NCI-H1105 (cell line): ENCODE results near the gene PTH2.
"Not testable (repeated sequence)": the region's sequence is repeated elsewhere in the genome, so short reads cannot be mapped to it uniquely, and the experiment has no call there.

Source experiments
- DNase-seq: peaks from one replicate; lab custom pipeline; 2025; lab: John Stamatoyannopoulos, UW

Gene PTH2

DNA sequence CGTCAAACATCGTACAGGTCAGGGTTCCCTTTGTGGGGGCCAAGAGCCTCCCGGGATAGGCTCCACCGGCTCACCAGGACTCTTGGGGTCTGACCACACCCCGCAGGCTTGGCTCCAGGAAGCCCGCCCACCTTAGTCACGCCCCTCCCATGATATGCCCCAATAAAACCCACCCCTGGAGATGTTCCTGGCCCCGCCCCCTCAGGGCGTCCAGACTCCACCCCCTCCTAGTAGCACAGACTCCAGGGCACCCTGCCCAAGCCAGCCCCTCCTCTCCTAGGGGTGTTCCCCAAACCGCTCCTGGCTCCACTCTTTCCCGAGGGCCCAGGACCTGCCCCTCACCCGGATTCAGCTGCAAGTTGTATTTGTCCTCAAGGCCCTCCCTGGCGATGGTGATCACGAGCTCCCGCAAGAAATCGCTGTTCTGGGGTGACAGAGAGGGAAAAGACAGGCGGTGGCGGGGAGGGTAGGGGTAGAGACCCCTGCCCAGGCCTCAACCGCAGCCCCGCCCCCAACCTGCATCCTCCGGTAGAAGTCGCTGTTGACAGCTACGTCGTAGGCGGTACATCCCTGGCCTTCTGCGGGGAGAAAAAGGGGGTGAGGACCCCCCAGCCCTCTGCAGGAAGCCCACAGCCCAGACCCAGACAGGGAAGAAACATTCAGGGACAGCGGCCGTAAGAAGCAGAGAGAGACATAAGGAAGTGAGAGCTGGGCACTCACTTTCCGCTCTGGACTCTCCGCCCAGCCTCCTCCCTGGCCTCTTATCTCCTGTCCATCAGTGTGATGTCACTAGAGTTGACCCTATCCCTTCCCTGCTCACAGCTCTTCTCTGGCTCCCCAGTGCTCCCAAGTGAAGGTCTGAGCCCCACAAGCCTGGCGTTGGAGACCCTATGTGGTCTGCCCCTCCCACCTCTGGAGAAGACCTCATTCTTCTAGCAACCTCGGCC lies 24.5 kb upstream of the PTH2 start:
- DNase-seq = no peak

DNA sequence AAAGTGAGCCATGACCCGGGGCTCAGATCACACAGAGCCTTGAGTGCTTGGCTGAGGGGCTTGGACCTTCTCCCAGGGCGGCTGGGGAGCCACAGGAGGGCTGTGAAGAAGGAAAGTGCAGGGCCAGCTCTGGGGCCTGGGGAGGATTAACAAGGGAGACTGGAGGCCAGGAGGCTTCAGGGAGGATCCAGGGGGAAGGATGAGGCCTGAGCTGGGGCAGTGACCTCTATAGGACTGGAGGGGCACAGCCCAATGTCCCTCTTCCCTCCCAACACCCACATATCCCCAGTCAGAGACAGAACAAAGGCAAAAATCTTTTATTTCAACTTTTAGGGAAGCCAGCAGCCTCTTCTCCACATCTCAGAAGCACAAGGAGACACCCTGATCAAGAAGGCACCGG lies 22.8 kb upstream of the PTH2 start:
- no peak for DNase-seq

DNA sequence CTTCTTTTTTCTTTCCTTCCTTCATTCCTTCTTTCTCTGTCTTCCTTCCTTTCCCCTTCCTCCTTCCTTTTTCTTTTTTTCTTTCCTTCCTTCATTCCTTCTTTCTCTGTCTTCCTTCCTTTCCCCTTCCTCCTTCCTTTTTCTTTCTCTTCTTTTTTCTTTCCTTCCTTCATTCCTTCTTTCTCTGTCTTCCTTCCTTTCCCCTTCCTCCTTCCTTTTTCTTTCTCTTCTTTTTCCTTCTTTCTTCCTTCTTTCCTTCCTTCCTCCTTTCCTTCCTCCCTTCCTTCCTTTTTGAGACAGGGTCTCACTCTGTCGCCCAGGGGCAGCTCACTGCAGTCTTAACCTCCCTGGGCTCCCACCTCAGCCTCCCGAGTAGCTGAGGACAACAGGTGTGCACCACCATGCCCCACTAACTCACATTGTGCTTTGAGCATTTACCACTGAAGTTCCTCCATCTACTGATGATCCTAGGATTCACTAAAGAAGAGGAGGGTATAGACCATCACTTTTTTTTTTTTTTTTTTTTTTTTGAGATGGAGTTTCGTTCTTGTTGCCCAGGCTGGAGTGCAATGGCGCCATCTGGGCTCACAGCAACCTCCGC lies 21.0 kb upstream of the PTH2 start:
- DNase-seq = not testable (repeated sequence)

DNA sequence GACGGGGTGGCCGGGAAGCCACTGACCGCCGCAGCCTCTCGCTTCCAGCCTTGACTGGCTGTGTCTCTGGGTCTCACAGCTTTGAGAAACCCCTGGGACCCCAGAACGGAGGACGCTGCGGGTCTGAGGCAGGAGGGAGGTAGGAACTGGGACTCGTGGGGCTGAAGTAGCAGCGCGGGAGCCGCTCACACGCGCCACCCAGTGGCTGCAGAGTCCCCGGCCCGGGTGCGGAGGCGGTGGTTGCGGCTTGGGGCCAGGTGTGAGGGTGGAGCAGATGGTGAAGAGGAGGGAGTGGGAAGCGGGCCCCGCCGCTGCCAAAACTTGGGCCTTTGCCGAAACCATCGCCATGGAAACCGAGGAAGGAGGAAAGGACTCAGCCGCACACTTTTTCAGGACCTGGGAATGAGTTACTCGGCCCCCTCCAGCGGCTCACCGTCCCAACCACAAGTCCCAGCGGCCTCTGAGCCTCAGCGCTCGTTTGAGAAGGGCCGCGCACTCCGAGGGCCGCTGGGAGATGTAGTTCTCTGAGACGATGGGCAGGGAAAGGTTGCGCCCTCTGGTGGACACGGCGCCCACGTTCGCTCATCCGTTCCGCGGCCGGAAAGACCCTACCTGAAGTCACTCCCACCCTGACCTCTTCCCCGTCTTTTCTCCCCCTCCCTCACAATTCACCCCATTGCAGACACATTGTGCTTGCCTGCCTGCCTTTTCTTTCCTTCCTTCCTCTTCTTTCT lies 20.3 kb upstream of the PTH2 start:
- DNase-seq = peak; percentile 97

DNA sequence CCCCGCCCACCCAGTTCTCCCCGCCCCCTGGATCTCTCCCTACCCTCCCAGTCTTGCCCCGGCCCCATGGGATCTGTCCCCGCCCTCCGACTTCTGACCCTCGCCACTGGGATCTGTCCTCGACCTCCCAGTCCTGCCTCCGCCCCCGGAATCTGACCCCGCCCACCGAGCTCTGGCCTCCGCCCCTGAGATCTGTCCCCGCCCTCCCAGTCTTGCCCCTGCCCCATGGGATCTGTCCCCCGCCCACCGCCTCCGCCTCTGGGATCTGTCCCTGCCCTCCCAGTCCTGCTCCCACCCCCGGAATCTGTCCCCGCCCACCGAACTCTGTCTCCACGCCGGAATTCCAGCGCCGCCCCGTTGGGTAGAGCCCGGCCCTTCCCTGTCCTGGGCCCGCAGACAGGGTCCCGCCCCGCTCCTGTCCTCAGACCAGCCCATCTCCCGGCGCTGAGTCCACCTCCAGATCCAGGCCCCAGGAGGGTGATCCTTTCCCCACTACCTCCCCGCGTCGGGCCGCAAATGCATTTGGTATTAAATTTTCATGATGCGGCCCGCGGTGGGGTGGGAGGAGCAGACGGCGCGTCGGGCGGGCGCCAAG lies 19.6 kb upstream of the PTH2 start:
- peak; percentile 81 for DNase-seq

DNA sequence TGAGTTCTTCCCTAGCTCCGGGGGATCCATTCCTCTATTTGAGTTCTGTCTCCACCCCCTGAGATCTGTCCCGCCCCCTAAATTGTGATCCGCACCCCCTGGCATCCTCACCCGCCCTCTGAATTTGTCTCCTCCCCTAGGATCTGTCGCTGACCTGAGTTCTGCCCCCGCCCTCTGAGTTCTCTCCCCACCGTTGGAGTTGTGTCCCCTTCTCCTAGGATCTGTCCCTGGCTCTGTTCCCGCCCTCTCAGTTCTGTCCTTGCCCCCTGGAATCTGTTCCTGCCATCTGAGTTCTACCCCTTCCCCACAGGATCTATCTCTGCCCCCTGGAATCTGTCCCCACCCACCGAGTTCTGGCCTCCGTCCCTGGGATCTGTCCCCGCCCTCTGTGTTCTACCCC lies 19.1 kb upstream of the PTH2 start:
- DNase-seq = no peak

DNA sequence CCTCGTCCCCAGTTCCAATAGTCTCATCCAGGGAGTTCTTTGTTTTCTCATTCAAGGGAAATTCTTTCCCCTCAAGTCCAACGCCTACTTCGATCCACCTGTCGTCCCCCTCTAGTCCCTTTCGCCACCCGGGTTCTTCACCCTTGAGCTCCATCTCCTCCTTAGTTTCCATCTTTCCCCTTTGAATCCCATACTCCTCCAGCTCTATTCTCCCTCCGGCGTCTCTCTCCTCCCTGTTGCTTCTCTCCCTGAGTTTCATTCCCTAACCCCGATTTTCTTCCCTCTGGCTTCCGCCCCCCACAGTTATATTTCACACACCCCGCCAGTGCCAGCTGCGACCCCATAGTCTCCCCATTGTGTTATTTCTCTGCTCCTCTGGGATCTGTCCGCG lies 18.7 kb upstream of the PTH2 start:
- DNase-seq = no peak

DNA sequence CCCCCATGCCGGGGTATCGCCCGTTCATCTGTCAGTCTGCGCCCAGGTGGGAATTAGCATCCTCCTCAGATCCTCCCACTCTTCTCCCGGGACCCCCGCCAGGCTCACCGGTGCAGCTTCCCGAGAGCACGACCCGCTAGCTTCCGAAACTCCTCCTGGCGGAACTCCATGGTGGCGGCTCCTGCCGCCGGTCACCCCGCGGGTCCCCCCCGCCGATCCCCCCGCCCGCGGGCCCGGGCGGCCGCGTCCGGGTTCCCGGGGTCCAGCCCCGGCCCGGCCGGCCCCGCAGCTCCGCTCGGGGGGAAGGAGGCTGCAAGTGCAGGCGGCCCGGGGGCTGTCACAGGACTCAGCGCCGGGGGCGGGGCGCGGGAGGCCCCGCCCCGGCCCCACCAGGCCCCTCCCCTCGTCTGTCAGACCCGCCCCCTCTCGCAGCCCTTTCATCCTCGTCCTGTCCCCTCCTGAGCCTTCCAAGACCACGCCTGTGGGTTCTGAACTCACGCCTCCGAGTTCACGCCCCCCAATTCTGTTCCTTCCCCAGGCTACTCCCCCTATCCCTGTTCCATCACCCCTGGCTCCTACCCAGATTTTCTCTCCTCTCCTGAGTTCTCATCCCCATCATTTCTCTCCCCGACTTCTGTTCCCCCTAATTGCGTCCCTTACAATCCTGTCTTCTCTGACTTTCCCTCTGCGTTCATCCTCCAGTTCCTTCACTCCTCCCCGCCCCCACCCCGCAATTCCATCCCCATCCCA lies 18.1 kb upstream of the PTH2 start, which contains the start of gene SLC17A7:
Gene SLC17A7, minus strand, starts transcription at position 318 of the 750 bp plus-strand sequence. Its CDS starts 148 bp downstream, at position 170.
- peak; percentile 12 for DNase-seq

DNA sequence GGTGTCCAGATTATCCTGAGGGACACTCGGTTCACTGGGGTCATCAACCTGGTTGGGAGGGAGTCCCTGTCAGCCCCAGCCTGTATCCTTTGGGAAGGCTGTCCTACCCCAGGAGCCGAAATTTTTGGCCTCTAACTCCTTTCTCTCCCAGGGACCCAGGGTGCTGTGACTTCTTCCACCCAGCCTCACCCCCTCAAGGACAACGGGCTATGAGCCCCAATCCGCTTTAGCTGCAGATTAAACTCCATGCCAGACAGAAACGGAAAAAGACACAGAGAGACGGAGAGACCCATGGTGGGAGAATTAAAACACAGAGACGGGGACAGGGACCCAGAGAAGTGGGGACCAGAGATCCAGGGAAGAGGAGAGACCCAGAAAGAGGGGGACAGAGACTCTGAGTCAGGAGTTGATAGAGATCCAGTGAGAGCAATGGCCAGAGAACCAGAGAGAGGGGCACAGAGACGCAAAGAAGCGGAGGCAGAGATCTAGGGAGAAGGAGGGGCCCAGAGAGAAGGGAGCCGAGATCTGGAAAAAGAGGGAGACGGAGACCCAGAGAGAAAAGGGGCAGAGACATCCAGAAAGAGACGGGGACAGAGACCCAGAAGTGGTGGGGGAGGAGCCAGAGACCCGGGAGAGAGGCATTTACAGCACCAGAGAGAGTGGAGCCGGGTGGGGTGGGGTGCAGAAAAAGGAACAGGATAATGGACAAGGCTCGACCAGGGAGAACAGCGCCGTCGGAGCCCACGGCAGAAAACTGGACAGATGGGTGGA lies 17.4 kb upstream of the PTH2 start:
- no peak for DNase-seq

DNA sequence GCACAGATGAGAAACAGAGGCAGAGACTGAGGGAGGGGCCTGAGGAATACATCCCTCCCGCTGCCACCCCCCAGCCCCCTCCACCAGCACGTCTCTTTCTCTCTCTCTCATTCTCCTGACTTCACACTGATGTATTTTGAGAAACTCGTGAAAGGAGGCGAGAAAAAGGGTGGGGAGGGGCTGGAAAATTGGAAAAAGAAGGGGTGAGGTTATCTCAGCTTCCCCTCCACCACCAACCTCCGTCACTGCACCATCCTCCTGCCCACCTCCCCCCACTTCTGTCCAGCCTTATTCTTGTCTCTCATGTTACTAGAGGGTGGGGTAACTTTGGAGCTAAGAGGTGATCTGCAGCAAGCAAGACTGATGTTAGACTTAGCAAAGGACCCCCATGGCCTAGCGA lies 16.6 kb upstream of the PTH2 start:
- no peak for DNase-seq

DNA sequence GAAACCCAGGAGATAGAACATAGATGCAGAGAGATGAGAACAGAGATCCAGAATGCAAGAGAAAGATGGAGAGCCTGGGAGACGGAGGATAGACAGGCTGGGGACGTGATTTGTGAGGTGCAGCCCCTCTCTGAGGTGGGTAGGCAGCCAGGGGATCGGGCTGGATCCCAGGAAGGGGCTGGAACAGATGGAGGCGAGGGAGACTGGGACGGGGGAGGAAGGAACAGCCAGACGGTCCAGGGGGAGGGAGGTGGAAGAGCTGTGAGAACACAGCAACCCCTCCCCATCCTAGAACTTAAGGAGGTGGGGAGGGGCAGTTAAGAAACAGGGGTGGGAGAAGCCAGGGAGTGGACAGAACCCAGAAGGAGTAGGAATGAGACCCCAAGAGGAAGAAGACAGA lies 15.0 kb upstream of the PTH2 start:
- no peak for DNase-seq

DNA sequence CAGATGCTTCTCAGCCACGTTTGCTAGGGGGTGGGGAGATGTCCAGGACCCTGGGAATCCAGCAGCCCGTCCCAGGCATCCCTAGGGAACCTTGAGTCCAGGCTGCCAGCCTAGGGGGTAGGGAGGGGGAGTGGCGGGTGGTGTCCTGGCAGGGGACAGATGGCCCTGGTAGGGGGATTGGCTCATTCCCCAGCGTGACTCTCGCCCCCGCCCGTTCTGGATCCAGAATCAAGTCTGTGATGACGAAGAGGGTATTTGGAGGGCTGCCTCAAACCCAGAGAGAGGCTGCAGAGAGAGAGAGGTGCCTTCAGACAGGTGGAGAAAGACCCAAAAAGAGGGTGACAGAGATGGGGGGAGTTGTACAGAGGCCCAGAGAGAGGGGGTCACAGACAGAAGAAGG lies 14.0 kb upstream of the PTH2 start:
- no peak for DNase-seq

DNA sequence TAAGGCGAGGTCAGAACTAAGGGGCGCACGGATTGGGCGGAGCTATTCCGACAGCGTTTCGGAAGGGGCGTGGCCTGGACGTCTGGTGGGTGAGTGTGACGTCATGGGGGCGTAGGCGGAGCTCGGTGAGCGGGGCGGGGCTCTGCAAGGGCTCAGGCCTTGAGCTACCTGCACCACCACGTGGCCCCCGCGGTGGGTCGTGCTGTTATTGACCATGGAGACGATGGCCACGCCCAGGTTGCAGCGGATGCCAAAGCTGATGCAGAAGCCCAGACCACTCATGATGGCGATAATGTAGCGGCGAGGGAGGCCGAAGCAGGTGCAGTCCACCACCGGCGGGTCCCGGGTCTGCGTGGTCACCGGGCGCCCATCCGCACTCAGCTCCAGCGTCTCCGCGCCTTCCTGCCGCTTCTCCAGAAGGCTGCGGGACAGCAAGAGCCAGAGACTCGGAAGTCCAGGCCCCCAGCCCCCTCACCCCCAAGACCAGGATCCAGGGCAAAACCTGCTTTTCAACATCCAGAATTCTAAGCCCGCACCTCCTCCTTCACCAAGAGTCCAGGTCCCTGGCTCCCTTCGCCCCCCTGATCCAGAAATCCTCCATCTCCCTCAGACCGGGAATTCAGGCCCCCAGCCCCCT lies 13.3 kb upstream of the PTH2 start:
- no peak for DNase-seq

DNA sequence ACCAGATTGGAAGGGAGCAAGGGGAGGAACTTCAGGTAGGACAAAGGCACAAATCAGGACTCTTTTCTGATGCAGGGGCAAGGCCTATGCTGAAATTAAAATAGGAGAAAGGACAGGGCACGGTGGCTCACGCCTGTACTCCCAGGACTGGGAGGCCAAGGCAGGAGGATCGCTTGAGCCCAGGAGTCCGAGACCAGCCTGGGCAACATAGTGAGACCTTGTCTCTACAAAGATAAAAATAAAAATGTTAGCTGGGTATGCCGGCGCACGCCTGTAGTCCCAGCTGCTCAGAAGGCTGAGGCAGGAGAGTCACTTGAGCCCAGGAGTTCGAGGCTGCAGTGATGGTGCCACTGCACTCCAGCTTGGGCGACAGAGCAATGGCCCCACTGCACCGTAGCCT lies 12.4 kb upstream of the PTH2 start:
- no peak for DNase-seq

DNA sequence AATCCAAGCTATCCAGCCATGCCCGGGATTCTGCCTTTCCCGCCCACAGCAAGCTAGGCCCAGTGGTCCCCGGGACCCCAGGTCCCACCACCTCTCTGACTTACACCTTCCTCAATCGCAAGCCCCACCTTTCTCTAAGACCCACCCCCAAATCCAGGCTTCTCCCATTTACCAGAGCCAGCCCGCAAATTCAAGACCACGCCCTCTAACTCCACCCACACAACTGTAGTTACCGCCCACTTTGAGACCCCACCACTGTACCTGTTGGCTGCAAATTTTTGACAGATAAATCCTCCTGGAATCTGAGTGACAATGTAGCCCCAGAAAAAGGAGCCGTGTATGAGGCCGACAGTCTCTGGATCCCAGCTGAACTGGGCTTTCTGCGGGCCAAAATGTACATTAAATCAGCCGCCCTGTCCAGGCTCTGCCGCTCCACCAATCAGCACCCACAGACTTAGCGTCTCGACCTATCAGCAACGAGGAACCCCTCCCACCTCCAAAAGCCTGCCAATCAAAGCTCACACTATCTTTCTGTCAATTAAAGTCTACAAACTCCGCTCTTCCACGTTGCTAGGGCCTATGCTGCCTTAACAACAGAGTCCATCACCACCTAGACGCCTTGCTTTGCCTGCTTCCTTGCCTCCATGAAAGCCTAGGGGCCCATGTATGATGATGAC lies 11.8 kb upstream of the PTH2 start:
- no peak for DNase-seq

DNA sequence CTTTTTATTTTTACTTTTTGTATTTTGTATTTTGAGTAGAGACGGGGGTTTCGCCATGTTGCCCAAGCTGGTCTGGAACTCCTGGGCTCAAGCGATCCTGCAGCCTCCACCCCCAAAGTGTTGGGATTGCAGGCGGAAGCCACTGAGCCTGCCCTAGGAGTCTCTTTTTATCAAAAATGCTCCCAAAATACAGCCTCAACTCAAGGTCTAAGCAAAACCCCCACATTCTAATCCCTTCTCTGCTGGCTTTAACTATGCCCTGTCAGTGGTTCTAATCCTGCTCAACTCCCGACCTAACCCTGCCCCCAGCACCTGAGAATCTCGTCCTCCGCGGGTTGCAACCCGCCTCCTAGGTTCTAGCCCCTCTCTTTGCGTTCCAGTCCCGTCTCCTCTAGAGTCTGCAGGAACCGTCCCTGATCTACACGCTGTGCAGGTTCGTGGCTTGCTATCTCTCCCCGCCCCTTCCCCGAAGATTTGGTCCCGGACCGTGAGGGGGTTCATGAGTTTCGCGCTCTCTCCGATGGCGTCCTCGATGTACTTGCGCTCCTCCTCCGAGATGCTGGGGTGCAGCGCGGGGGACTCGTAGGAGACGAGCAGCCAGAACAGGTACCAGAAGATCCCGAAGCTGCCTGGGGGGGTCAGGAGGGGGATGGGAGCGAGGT lies 10.1 kb upstream of the PTH2 start:
- DNase-seq = no peak

DNA sequence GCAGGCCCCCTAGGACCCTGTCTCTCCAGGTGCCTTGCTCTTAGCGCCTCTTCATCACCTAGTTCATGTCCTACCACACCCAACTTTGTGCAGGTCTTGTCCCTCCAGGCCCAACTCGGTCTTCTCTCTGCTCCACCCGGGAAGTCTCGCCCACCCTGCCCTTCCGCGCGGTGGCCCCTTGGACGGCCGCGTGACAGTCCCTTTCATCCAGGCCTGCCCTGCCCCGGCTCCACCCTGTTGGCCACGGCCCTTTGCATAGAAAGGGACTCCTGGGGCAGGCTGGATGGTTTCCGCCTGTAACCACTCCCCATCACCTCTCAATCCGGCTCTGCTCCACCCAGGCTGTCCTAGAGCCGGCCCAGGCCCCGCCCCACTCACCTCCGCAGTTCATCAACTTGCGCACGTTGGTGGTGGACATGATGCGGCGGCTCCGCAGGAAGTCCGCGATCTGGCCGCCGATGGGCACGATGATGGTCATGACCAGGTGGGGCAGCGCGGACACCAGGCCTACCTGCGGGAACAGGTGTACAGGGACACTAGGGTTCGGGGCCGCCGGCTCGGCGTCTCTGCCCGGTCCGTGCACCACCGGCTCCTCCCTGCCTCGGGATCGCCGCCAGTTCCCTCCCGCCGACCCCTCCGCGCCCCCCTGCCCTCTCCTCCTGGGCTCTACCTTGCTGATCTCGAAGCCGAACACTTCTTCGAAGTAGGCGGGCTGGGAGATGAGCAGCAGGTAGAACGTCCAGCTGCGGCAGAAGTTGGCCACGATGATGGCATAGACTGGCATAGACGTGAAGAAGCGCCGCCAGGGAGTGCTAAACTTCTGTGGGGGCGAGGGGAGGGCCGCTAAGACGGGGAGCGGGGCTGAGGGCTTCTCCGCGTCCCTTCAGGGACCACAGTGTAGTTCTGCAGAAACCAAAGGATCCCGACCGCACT lies 9.2 kb upstream of the PTH2 start:
- DNase-seq = no peak

DNA sequence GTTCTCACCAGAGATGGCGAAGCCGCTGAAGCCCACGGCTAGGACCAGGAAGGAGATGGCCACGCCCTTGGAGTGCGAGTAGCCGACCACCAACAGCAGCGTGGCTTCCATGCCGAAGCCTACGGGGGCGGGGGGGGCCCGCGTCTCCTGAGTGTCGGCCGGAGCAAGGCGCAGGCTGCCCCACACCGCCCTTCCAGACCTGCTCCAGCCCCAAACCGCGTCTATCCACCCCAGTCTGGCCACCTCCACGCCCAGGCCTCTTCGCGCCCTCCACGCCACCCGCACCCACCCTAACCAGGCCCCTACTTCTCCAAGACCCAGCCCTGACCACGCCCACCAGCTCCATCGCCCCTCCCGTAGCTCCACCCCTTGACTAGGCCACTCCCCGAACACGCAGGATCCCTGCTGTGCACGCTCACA lies 8.1 kb upstream of the PTH2 start:
- no peak for DNase-seq
